CD4-positive, alpha-beta T cell treated with Interleukin-4 for 4 hours (primary cell): ENCODE measurements around the gene GLRA3.
"Not testable (repeated sequence)": the region's sequence is repeated elsewhere in the genome, so short reads cannot be mapped to it uniquely, and the experiment has no call there.

Source experiments
- DNase-seq: peaks from one replicate; pipeline ENCODE4 v3.0.0-alpha.2; 2020

The GLRA3 gene

GRCh38 chr4:174709526-174709925 is 119.5 kb downstream of the GLRA3 start:
- no peak for DNase-seq

- no peak for DNase-seq
Observed at GRCh38 chr4:174708381-174708780, 120.7 kb downstream of the GLRA3 start.

- no peak for DNase-seq
Observed at GRCh38 chr4:174707902-174708301, 121.1 kb downstream of the GLRA3 start.

GRCh38 chr4:174707051-174707676 is 121.9 kb downstream of the GLRA3 start:
- no peak for DNase-seq

- DNase-seq: no peak
Observed at GRCh38 chr4:174702979-174703478, 126.0 kb downstream of the GLRA3 start.

GRCh38 chr4:174699654-174700053 is 129.4 kb downstream of the GLRA3 start:
- DNase-seq: no peak

- no peak for DNase-seq
Observed at GRCh38 chr4:174697896-174698295, 131.2 kb downstream of the GLRA3 start.

- DNase-seq: no peak
Observed at GRCh38 chr4:174697202-174697601, 131.8 kb downstream of the GLRA3 start.

GRCh38 chr4:174696657-174697056 is 132.4 kb downstream of the GLRA3 start:
- DNase-seq: no peak

- DNase-seq: not testable (repeated sequence)
Observed at GRCh38 chr4:174691876-174692275, 137.2 kb downstream of the GLRA3 start.

- no peak for DNase-seq
Observed at GRCh38 chr4:174690665-174691064, 138.4 kb downstream of the GLRA3 start.

GRCh38 chr4:174689618-174690017 is 139.4 kb downstream of the GLRA3 start:
- DNase-seq: no peak

GRCh38 chr4:174686826-174687225 is 142.2 kb downstream of the GLRA3 start:
- no peak for DNase-seq

- DNase-seq: no peak
Observed at GRCh38 chr4:174681723-174682300, 147.2 kb downstream of the GLRA3 start.

GRCh38 chr4:174674305-174674840 is 154.7 kb downstream of the GLRA3 start:
- DNase-seq: no peak

- no peak for DNase-seq
Observed at GRCh38 chr4:174673865-174674264, 155.2 kb downstream of the GLRA3 start.

- no peak for DNase-seq
Observed at GRCh38 chr4:174672276-174672675, 156.8 kb downstream of the GLRA3 start.

- no peak for DNase-seq
Observed at GRCh38 chr4:174669270-174669669, 159.8 kb downstream of the GLRA3 start.

- DNase-seq: no peak
Observed at GRCh38 chr4:174665799-174666198, 163.2 kb downstream of the GLRA3 start.

GRCh38 chr4:174663216-174663615 is 165.8 kb downstream of the GLRA3 start:
- no peak for DNase-seq

- no peak for DNase-seq
Observed at GRCh38 chr4:174658246-174658645, 170.8 kb downstream of the GLRA3 start.

GRCh38 chr4:174657472-174657871 is 171.6 kb downstream of the GLRA3 start:
- DNase-seq: no peak

GRCh38 chr4:174654634-174655033 is 174.4 kb downstream of the GLRA3 start:
- DNase-seq: no peak

- DNase-seq: no peak
Observed at GRCh38 chr4:174650711-174651355, 178.2 kb downstream of the GLRA3 start.
